Right ventricle myocardium inferior (tissue), 1 donor: Measurements from ENCODE around the gene SPDYE16. TPM values are rescaled to one million over a fixed set of nuclear protein-coding genes. Genes with fewer than 3 reads are reported as not detected.
"Not testable (repeated sequence)": the region's sequence is repeated elsewhere in the genome, so short reads cannot be mapped to it uniquely, and the experiment has no call there.

ENCODE experiments used
- ATAC-seq: fragments of 200-7000 bp; cut with Tn5 transposase; one replicate; pipeline ENCODE4 v1.9.1; 2020; ENCODE audit warnings: mild to moderate bottlenecking, moderate library complexity
- DNase-seq: peaks from one replicate; pipeline ENCODE4 v3.0.0; 2021; ENCODE audit errors: missing footprints
- intact Hi-C: fragments of 100-400 bp; cut with DNase I; formaldehyde crosslinking; loops from one replicate; pipeline ENCODE4 v1.11.0; 2022
- total RNA-seq: library from RNA; stranded (reverse); fragmentation: NEBNext Ultra II Directional; extraction: Animal tissue kit (Norgen Biotek cat#: 25700); gene quantifications from one replicate; pipeline ENCODE4 v1.2.1, GENCODE V29; 2021
- donor health status: DM: no; HTN: yes; CAD: no; lungs with severe emphysema.

SPDYE16 gene
- total RNA-seq, 1 donor from 2014 or later, result not detected

DNA sequence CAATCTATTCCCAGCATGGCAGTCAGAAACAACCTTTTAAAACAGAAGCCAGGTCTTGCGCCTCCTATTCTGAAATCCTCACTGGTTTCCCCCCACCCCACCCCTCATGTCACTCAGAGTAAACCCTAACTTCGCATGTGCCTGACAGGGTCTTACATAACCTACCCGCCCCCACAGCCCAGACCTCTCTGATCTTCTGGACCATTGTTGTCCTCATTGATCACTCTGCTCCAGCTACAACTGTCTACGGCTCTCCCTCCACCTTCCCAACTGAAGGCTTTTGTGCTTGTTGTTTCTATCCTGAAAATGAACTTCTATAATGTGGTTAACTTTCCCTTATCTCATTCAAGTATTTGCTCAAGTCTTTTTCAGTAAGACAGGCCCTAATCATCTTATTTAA, 17.1 kb upstream of the SPDYE16 start:
- DNase-seq, ATAC-seq, intact Hi-C loops: not testable (repeated sequence)

DNA sequence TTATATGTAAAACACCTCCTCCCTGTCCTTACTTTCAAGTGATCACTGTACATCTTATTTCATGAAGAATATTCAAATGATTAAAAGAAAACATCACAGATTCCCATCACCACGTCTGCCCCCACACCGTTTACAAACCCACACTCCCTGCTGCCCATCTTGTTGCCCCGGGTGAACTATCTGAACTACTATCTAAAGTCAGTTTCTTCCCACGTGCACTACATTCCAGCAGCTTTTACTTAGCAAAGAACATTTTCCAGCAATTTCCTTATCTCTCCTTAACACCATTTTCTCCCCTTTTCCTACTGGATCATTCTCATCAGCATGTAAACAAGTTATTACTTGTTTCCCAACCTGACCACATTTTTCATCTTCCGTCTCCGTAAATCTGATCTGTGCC, 16.6 kb upstream of the SPDYE16 start:
- intact Hi-C loops, ATAC-seq, DNase-seq: not testable (repeated sequence)

DNA sequence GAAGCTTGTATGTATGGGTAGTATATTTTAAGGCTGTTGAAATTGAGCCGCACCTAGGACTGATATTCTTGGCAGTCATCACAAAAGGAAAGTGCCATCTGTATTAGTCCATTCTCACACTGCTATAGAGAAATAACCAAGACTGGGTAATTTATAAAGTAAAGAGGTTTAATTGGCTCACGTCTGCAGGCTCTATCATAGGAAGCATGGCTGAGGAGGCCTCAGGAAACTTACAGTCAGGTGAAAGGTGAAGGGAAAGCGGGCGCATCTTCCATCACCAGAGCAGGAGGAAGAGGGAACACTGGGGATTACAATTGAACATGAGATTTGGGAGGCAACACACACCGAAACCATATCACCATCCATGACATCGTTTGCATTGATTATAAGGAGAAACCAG, 8.9 kb upstream of the SPDYE16 start:
- intact Hi-C loops, result not testable (repeated sequence)

DNA sequence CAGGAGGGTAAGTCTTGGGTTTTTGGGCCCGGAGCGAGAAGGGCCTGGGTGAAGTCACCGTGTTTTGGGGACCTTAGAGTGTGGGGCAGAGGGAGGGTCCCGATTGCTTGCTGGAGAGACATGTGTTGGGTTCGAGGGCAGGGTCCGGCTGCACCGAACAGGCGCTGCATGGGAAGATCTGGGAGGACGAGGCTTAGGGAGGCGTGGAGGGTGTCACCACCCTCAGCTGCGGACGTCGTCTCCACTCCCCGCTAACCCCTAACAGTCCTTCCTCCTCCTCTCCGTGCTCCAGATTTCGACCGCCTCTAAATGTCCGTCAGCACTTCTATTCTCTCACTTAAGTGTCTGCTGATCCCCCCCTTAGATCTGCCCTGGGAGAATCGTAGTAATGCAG, 6.8 kb upstream of the SPDYE16 start:
- peak; percentile 45 for DNase-seq
- ATAC-seq, intact Hi-C loops: not testable (repeated sequence)

More for the DNA sequence above, 8.9 kb upstream of the SPDYE16 start:
- not testable (repeated sequence) for DNase-seq, ATAC-seq

DNA sequence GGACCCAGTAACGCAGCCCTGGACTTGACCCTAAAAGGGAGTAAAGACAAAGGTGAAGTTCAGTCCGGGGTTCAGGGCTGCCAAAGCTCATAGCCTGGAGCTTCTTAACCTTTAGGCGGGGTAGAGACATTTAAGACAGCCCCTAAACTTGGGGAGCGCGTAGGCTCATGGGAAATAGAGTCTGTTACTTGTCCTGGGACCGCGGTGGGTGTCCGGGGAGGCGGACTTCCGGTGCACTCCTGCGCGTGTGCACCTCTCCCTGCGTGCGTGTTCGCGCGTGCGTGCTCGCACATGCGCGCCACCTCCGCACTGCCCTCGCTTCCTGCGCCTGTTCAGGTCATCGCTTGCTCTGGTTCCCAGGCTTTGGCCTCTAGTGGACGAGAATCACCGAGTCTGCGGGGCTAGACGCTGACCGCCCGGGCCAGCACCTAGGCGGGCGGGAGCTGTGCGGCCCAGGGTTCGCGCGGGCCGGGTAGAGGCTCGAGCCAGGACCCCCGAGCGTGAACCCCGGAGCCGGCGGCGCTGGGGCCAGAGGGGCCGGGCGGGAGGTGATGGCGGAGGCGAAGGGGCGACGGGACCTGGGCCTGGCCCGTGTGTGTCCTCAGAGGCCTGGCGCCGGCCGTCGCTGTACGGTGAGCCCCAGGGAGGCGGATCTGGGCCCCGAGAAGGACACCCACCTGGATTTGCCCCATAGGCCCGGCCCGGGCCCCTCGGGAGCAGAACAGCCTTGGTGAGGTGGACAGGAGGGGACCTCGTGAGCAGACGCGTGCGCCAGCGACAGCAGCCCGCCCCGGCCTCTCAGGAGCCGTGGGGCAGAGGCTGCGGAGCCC, 6.1 kb upstream of the SPDYE16 start:
- DNase-seq, result peak; percentile 95
- ATAC-seq, result peak; percentile 100
- intact Hi-C loops, result not testable (repeated sequence)

DNA sequence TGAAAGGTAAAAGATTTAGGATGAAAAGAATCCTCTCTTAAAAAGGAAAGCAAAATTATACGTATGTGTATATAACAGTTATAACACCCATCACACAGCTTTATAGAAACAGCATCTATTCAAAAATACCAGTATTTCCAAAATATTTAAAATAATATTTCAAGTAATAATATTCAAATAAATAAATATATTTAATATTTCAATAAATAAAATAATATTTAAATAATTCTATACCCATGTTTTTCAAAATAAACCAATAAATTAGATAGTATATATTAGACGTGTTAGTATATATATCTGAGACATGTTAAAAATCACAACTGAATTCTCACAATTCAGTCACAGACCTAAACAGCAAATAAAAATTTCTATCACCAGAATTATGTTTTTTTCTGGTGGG, 11.5 kb downstream of the SPDYE16 start:
- DNase-seq, intact Hi-C loops, ATAC-seq: not testable (repeated sequence)

DNA sequence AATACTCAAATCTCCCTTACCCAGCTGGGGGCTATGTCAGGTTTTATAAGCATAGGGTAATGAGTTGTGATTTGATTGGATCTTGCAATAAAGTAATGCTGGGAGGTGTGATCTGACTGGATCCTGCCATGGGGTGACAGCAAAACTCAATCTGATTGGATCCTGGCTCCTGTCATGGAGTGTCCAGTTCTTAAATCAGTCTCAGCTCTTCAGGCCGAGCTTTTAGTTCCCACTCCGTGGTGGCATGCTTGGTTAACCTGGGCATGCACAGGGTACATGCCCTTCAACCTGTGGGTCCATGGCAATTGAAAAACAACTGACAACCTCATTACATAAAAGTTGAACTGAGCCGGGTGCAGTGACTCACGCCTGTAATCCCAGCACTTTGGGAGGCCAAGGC, 16.9 kb downstream of the SPDYE16 start:
- DNase-seq, intact Hi-C loops, ATAC-seq: not testable (repeated sequence)

DNA sequence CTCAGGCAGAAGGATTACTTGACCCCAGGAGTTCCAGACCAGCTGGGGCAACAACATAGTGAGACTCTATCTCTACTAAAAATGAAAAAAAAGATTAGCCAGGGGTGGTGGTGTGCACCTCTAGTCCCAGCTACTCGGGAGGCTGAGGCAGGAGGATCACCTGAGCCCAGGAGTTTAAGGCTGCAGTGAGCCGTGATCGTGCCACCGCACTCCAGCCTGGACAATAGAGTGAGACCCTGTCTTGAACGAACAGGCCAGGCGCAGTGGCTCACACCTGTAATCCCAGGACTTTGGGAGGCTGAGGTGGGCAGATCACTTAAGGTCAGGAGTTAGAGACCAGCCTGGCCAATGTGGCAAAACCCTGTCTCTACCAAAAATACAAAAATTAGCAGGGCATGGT, 26.2 kb downstream of the SPDYE16 start:
- intact Hi-C loops, ATAC-seq: not testable (repeated sequence)

DNA sequence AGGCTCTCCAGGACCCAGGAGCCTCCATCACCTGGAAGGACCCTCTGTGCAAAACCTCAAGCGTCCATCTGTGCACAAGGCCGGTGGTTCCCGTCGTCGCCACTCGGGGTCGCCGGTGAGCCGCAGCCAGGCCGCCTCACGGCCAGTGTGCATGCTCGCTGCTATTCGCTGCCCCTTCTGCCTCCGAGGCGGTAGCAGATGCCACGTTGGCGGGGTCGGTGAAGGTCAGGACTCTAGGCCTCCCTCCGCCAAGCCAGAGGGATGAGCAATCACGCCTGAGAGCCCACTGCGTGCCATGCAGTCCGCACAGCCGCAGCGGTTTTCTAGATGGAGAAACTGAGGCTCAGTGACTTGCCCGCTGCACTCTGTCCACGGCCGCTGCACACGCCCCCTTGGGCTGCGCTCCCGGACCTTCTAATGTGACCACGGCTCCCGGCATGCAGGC, 27.1 kb downstream of the SPDYE16 start:
- intact Hi-C loops, result no loop called here
- ATAC-seq (peak; percentile 66), DNase-seq (peak; percentile 90)

More for the DNA sequence above, 26.2 kb downstream of the SPDYE16 start:
- DNase-seq, result not testable (repeated sequence)

DNA sequence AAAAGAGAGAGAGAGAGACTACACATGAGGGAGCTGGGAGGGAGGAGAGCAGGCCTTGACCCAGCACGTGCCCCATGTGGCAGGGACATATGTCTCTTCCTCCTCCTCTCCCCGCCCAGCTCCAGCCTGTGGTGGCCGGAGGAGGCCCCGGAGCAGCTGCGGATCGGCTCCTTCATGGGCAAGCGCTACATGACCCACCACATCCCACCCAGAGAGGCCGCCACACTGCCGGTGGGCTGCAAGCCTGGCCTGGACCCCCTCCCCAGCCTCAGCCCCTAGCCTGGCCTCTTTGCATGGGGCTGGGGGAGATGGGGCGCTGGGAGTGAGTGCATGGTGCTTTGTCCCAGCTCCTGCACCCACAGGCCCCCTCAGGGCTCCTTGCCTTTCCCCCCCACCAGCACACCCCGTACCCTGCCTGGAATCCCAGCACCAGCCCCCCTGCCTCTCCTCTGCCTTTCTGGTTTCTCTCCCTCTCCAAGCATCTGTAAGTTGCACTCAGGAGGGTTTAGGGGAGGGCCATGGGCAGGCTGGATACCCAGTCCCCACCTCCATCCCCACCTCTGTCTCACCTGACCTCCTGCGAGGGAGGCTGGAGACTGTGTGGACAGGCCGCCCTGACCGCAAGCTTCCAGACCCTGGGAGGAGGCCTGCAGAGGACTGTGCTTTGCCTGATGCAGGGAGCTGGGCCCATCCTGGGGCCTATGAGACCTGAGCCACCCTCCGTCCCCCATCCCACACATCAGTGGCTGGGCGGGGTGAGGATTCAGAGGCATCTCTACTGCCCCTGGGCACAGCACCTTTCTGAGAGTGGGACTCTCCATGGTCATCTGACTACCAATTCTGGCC, 27.9 kb downstream of the SPDYE16 start:
- ATAC-seq, result no peak
- peak; percentile 65 for DNase-seq
- intact Hi-C loops, result no loop called here

DNA sequence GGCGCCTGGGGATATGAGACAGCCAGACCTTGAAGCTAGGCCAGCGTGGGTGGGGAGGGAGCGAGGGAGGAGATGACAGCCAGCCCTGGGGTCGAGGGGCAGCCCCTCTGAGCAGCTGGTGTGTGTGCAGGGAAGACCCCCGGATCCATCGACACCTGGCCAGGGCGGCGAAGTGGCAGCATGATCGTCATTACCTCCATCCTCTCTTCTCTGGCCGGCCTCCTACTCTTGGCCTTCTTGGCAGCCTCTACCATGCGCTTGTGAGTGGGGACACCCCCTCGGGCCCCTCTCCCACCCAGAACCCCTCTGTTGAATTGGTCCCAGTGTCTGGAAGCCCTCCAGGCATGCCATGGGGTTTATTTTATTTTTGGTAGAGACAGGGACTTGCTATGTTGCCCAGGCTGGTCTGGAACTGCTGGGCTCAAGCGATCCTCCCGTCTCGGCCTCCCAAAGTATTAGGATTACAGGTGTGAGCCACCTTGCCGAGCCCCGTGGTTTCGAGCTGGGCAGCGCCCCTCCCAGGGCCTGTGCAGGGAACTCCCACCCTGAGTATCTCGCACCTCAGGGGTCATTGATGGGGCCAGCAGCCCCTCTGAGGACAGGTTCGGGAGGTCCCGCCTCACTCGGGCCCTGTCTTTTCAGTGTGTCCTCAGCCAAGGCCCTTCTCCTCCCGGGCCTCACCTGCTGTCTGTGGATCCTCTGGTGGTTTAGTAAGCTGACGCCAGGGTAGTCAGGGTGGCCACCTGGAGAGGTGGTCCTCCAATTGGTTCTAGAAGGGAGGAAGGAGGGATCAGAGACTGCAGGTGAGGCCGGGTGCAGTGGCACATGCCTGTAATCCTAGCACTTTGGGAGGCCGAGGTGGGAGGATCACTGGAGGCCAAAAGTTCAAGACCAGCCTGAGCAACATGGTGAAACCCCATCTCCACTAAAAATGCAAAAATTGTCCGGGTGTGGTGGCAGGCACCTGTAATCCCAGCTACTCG, 29.0 kb downstream of the SPDYE16 start:
- intact Hi-C loops, result no loop called here
- DNase-seq, result peak; percentile 53
- ATAC-seq, result no peak

DNA sequence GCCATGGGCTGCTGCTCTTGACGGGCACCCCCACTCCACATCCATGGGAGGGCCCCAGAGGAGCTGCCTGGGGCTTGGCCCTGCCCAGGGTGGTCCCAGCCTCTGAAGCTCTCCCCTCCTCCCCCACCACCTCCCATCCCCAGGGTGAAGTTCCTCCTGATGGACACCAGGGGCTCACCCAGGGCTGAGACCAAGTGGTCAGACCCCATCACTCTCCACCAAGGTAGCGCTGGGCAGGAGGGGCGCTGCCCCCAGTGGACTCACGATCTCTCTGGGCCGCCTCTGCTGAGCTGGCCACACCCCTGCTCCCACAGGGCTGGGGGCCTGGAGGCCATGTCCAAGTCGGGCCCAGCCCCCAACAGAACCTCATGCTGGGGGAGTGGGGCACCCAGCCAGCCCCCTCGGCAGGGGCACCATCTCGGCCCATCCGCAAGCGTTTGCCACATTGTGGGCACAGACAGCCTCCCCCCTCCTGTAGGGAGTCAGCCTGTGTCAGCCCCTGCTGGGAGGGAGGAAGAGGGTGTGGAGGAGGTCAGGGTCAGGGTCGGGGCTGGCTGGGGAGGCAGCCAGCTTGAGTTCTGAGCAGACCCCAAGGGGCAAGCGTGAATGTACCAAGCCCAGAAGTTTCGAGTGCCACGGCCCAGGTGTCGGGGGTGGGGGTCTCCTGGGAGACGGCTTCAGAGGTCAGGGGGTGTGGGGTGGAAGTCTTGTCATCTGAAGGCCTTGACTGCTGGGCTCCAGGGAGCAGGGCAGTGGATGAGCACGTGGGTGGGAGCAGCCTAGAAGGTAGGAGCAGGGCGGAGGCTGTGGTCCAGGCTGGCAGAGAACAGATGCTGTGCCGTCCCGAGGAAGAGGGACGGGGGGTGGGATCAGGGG, 29.9 kb downstream of the SPDYE16 start:
- intact Hi-C loops, result no loop called here
- DNase-seq (no peak), ATAC-seq (no peak)

DNA sequence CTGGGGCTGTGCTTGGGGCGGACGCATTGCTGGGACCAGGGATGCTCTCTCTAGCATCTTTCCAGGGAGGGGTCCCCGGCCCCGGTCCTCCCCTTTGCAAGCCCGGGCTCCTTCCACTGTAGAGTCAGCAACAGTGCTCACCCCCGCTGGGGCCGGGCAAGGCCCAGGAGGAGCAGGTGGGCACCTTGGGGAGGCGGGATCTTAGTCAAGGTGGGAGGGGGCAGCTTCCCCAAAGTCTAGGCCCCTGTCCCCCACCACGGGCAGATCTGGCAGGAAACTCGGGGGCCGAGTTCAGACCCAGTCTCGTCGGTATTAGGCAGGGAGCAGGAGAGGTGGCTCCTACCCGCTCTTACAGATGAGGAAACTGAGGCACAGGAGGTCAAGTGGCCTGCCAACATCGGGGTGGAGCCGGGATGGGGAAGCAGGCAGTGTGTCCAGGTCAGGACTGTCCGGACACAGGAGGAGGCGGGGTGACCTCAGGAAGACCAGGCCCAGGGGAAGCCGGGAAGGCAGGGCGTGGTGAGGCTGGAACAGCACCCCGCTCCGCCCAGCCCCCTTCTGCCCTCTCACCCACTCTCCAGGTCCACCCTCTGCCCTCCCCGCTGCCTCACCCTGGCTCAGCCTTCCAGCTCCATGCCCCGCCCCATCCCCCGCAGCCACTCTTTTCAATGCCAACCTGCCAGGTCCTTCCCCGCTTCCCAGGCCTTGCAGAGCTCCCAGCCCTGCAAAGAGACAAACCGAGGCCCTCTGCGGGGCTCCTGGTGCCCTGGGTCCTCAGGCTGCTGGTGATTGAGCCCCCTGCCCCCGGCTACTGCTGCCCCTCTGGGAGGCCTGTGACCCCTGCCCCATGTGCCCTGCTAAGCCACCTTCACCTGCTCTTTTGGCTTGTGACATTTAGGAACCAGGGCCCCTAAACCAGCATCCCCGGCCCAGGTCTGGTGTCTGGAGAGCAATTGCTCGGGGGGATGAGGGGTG, 30.9 kb downstream of the SPDYE16 start:
- DNase-seq, ATAC-seq, intact Hi-C loops: not testable (repeated sequence)

DNA sequence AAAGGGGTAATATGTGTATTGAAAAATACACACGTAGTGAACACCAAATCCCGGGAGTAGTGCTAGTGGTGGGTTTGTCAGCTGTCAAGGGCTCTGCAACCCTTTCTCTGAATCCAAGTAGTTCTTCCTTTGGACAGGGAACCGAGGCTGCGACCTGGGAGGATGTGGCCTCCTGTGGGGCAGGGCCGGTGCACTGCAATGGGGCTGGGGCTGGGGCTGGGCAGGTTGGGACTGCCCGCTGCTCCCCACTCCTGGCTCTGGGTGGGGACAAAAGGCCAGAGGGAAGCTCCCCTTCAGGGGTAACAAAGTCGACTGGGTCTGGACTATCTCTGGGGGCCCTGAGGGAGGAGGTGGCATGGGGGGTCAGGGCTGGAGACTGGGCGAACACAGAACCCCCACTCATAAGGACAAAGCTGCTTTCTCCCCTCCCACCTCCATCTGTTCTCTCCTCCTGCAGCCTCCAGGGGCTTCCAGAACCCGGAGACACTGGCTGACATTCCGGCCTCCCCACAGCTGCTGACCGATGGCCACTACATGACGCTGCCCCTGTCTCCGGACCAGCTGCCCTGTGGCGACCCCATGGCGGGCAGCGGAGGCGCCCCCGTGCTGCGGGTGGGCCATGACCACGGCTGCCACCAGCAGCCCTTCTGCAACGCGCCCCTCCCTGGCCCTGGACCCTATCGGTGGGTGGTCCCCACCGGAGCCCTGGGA, 31.7 kb downstream of the SPDYE16 start:
- ATAC-seq, DNase-seq, intact Hi-C loops: not testable (repeated sequence)

DNA sequence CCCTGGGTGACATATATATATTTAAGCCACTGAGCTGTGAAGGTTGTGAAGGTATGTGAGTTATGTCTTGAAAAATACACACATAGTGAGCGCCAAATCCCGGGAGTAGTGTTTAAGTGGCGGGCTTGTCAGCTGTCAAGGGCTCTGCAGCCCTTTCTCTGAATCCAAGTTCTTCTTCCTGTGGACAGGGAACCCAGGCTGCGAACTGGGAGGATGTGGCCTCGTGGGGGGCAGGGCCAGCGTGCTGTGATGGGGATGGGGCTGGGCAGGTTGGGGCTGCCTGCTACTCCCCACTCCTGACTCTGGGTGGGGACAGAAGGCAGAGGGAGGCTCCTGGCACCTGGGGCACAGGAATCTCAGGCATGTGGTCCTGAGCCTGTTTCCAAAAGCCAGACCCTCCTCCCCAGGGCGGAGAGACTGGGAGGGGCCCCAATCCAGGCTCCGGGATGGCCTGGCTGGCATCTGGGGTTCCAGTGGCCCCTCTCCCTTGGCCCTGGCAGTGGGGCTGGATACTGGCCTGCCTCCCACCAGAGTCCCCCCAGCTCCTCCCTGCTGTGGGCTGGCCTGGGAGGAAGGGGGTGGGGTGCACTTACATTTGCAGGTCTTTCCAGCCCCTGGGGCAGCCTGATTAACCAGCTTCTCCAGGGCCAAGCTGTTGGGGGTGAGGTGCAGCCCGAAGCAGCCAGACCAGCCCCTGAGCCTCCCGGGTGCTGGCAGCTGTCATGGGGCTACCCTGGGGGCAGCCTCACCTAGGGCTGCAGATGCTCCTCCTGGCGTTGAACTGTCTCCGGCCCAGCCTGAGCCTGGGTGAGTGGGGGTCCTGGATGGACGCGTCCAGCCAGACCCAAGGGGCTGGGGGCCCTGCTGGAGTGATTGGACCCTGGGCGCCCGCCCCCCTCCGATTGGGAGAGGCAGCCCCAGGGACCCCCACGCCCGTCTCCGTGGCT, 32.9 kb downstream of the SPDYE16 start, which contains the start of gene UPK3B:
UPK3B (plus strand) TSS at position 622 of the 947 bp plus-strand sequence; CDS start at position 723, 101 bp downstream.
- peak; percentile 3 for ATAC-seq

More for the DNA sequence above, 32.9 kb downstream of the SPDYE16 start, which contains the start of gene UPK3B:
- intact Hi-C loops, result no loop called here
- DNase-seq, result peak; percentile 65
